Measurements from ENCODE around the gene CALM1.

Gene CALM1

GRCh38 chr14:90409209-90409730, 12.4 kb downstream of the CALM1 start:
- Histone ChIP-seq H3K27me3 (ENCODE audit: control insufficient read depth in 1 of 2, insufficient read depth in 2 of 2, low read length in 2 of 2) (no peaks in the 10 kb centered on the region), H3K9ac (ENCODE audit: low read length in 2 of 2) (peak overlapping the region; percentile 62 to 66), H3K36me3 (ENCODE audit: control insufficient read depth in 2 of 2, insufficient read depth in 2 of 2, low read length in 2 of 2) (peaks cover 14 to 17% of the 10 kb centered on the region in 2 donors), H3K4me1 (ENCODE audit: control insufficient read depth, insufficient read depth, low read length) (peaks cover 40% of the 10 kb centered on the region), H3K4me3 (ENCODE audit: low read length in 2 of 2) (no peak overlapping the region), H3K9me3 (ENCODE audit: control insufficient read depth in 2 of 2, low read length in 2 of 2) (no peaks in the 10 kb centered on the region), H3K27ac (ENCODE audit: low read length) (peak overlapping the region; percentile 94)

GRCh38 chr14:90412058-90412457, 15.2 kb downstream of the CALM1 start:
- no peak overlapping the region for H3K27ac ChIP-seq (ENCODE audit: low read length)
- peaks cover 21% of the 10 kb centered on the region for H3K4me1 ChIP-seq (ENCODE audit: control insufficient read depth, insufficient read depth, low read length)
- no peaks in the 10 kb centered on the region for H3K27me3 ChIP-seq (ENCODE audit: control insufficient read depth in 1 of 2, insufficient read depth in 2 of 2, low read length in 2 of 2)
- H3K36me3 ChIP-seq (ENCODE audit: control insufficient read depth in 2 of 2, insufficient read depth in 2 of 2, low read length in 2 of 2) = no peaks in the 10 kb centered on the region
- H3K4me3 ChIP-seq (ENCODE audit: low read length in 2 of 2) = no peak overlapping the region
- no peaks in the 10 kb centered on the region for H3K9me3 ChIP-seq (ENCODE audit: control insufficient read depth in 2 of 2, low read length in 2 of 2)
- H3K9ac ChIP-seq (ENCODE audit: low read length in 2 of 2) = no peak overlapping the region

- peaks cover 12% of the 10 kb centered on the region for H3K4me1 ChIP-seq (ENCODE audit: control insufficient read depth, insufficient read depth, low read length)
- no peak overlapping the region for H3K4me3 ChIP-seq (ENCODE audit: low read length in 2 of 2)
- no peak overlapping the region for H3K27ac ChIP-seq (ENCODE audit: low read length)
- H3K9ac ChIP-seq (ENCODE audit: low read length in 2 of 2) = no peak overlapping the region
- no peaks in the 10 kb centered on the region for H3K27me3 ChIP-seq (ENCODE audit: control insufficient read depth in 1 of 2, insufficient read depth in 2 of 2, low read length in 2 of 2)
- no peaks in the 10 kb centered on the region for H3K9me3 ChIP-seq (ENCODE audit: control insufficient read depth in 2 of 2, low read length in 2 of 2)
- no peaks in the 10 kb centered on the region for H3K36me3 ChIP-seq (ENCODE audit: control insufficient read depth in 2 of 2, insufficient read depth in 2 of 2, low read length in 2 of 2)
Measured at GRCh38 chr14:90416720-90417119, 19.9 kb downstream of the CALM1 start.

GRCh38 chr14:90418053-90418452, 21.2 kb downstream of the CALM1 start:
- Histone ChIP-seq H3K36me3 (ENCODE audit: control insufficient read depth in 2 of 2, insufficient read depth in 2 of 2, low read length in 2 of 2) (no peaks in the 10 kb centered on the region), H3K4me3 (ENCODE audit: low read length in 2 of 2) (no peak overlapping the region), H3K9me3 (ENCODE audit: control insufficient read depth in 2 of 2, low read length in 2 of 2) (no peaks in the 10 kb centered on the region), H3K27me3 (ENCODE audit: control insufficient read depth in 1 of 2, insufficient read depth in 2 of 2, low read length in 2 of 2) (no peaks in the 10 kb centered on the region), H3K9ac (ENCODE audit: low read length in 2 of 2) (no peak overlapping the region), H3K27ac (ENCODE audit: low read length) (no peak overlapping the region), H3K4me1 (ENCODE audit: control insufficient read depth, insufficient read depth, low read length) (peaks cover 12% of the 10 kb centered on the region)

- H3K27ac ChIP-seq (ENCODE audit: low read length) = peak overlapping the region; percentile 46
- peaks cover 12% of the 10 kb centered on the region for H3K4me1 ChIP-seq (ENCODE audit: control insufficient read depth, insufficient read depth, low read length)
- H3K9ac ChIP-seq (ENCODE audit: low read length in 2 of 2) = peak overlapping the region in 1 of 2 donors; percentile 41
- H3K9me3 ChIP-seq (ENCODE audit: control insufficient read depth in 2 of 2, low read length in 2 of 2) = no peaks in the 10 kb centered on the region
- H3K4me3 ChIP-seq (ENCODE audit: low read length in 2 of 2) = no peak overlapping the region
- H3K27me3 ChIP-seq (ENCODE audit: control insufficient read depth in 1 of 2, insufficient read depth in 2 of 2, low read length in 2 of 2) = no peaks in the 10 kb centered on the region
- H3K36me3 ChIP-seq (ENCODE audit: control insufficient read depth in 2 of 2, insufficient read depth in 2 of 2, low read length in 2 of 2) = no peaks in the 10 kb centered on the region
Measured at GRCh38 chr14:90419200-90419599, 22.4 kb downstream of the CALM1 start.

GRCh38 chr14:90421001-90421631, 24.3 kb downstream of the CALM1 start:
- Histone ChIP-seq H3K27me3 (ENCODE audit: control insufficient read depth in 1 of 2, insufficient read depth in 2 of 2, low read length in 2 of 2) (no peaks in the 10 kb centered on the region), H3K36me3 (ENCODE audit: control insufficient read depth in 2 of 2, insufficient read depth in 2 of 2, low read length in 2 of 2) (no peaks in the 10 kb centered on the region), H3K27ac (ENCODE audit: low read length) (no peak overlapping the region), H3K9me3 (ENCODE audit: control insufficient read depth in 2 of 2, low read length in 2 of 2) (no peaks in the 10 kb centered on the region), H3K4me1 (ENCODE audit: control insufficient read depth, insufficient read depth, low read length) (peaks cover 12% of the 10 kb centered on the region), H3K9ac (ENCODE audit: low read length in 2 of 2) (no peak overlapping the region), H3K4me3 (ENCODE audit: low read length in 2 of 2) (no peak overlapping the region)

- no peak overlapping the region for H3K9ac ChIP-seq (ENCODE audit: low read length in 2 of 2)
- no peaks in the 10 kb centered on the region for H3K36me3 ChIP-seq (ENCODE audit: control insufficient read depth in 2 of 2, insufficient read depth in 2 of 2, low read length in 2 of 2)
- H3K27ac ChIP-seq (ENCODE audit: low read length) = no peak overlapping the region
- no peaks in the 10 kb centered on the region for H3K9me3 ChIP-seq (ENCODE audit: control insufficient read depth in 2 of 2, low read length in 2 of 2)
- H3K27me3 ChIP-seq (ENCODE audit: control insufficient read depth in 1 of 2, insufficient read depth in 2 of 2, low read length in 2 of 2) = no peaks in the 10 kb centered on the region
- H3K4me3 ChIP-seq (ENCODE audit: low read length in 2 of 2) = no peak overlapping the region
- peaks cover 15% of the 10 kb centered on the region for H3K4me1 ChIP-seq (ENCODE audit: control insufficient read depth, insufficient read depth, low read length)
Measured at GRCh38 chr14:90421632-90422020, 24.8 kb downstream of the CALM1 start.

GRCh38 chr14:90423166-90423565, 26.3 kb downstream of the CALM1 start:
- Histone ChIP-seq H3K4me3 (ENCODE audit: low read length in 2 of 2) (no peak overlapping the region), H3K9me3 (ENCODE audit: control insufficient read depth in 2 of 2, low read length in 2 of 2) (no peaks in the 10 kb centered on the region), H3K9ac (ENCODE audit: low read length in 2 of 2) (no peak overlapping the region), H3K36me3 (ENCODE audit: control insufficient read depth in 2 of 2, insufficient read depth in 2 of 2, low read length in 2 of 2) (no peaks in the 10 kb centered on the region), H3K4me1 (ENCODE audit: control insufficient read depth, insufficient read depth, low read length) (peaks cover 17% of the 10 kb centered on the region), H3K27me3 (ENCODE audit: control insufficient read depth in 1 of 2, insufficient read depth in 2 of 2, low read length in 2 of 2) (no peaks in the 10 kb centered on the region), H3K27ac (ENCODE audit: low read length) (no peak overlapping the region)

- H3K9ac ChIP-seq (ENCODE audit: low read length in 2 of 2) = no peak overlapping the region
- H3K27me3 ChIP-seq (ENCODE audit: control insufficient read depth in 1 of 2, insufficient read depth in 2 of 2, low read length in 2 of 2) = no peaks in the 10 kb centered on the region
- no peak overlapping the region for H3K27ac ChIP-seq (ENCODE audit: low read length)
Measured at GRCh38 chr14:90424075-90424474, 27.2 kb downstream of the CALM1 start.

GRCh38 chr14:90424686-90425372, 28.0 kb downstream of the CALM1 start:
- H3K9ac ChIP-seq (ENCODE audit: low read length in 2 of 2) = no peak overlapping the region
- no peaks in the 10 kb centered on the region for H3K9me3 ChIP-seq (ENCODE audit: control insufficient read depth in 2 of 2, low read length in 2 of 2)
- no peak overlapping the region for H3K4me3 ChIP-seq (ENCODE audit: low read length in 2 of 2)
- H3K27ac ChIP-seq (ENCODE audit: low read length) = no peak overlapping the region
- no peaks in the 10 kb centered on the region for H3K36me3 ChIP-seq (ENCODE audit: control insufficient read depth in 2 of 2, insufficient read depth in 2 of 2, low read length in 2 of 2)
- H3K27me3 ChIP-seq (ENCODE audit: control insufficient read depth in 1 of 2, insufficient read depth in 2 of 2, low read length in 2 of 2) = no peaks in the 10 kb centered on the region
- peaks cover 5% of the 10 kb centered on the region for H3K4me1 ChIP-seq (ENCODE audit: control insufficient read depth, insufficient read depth, low read length)

More at GRCh38 chr14:90424075-90424474, 27.2 kb downstream of the CALM1 start:
- no peaks in the 10 kb centered on the region for H3K9me3 ChIP-seq (ENCODE audit: control insufficient read depth in 2 of 2, low read length in 2 of 2)
- no peak overlapping the region for H3K4me3 ChIP-seq (ENCODE audit: low read length in 2 of 2)
- H3K4me1 ChIP-seq (ENCODE audit: control insufficient read depth, insufficient read depth, low read length) = peaks cover 10% of the 10 kb centered on the region
- no peaks in the 10 kb centered on the region for H3K36me3 ChIP-seq (ENCODE audit: control insufficient read depth in 2 of 2, insufficient read depth in 2 of 2, low read length in 2 of 2)

- Histone ChIP-seq H3K9ac (ENCODE audit: low read length in 2 of 2) (no peak overlapping the region), H3K4me1 (ENCODE audit: control insufficient read depth, insufficient read depth, low read length) (peaks cover 5% of the 10 kb centered on the region), H3K27me3 (ENCODE audit: control insufficient read depth in 1 of 2, insufficient read depth in 2 of 2, low read length in 2 of 2) (no peaks in the 10 kb centered on the region), H3K4me3 (ENCODE audit: low read length in 2 of 2) (no peak overlapping the region), H3K36me3 (ENCODE audit: control insufficient read depth in 2 of 2, insufficient read depth in 2 of 2, low read length in 2 of 2) (no peaks in the 10 kb centered on the region), H3K9me3 (ENCODE audit: control insufficient read depth in 2 of 2, low read length in 2 of 2) (no peaks in the 10 kb centered on the region), H3K27ac (ENCODE audit: low read length) (no peak overlapping the region)
Measured at GRCh38 chr14:90425373-90425879, 28.6 kb downstream of the CALM1 start.
